CD4-positive, alpha-beta T cell (primary cell): ENCODE measurements around the gene ANKS3. TPM values are rescaled to one million over a fixed set of nuclear protein-coding genes. Genes with fewer than 3 reads are reported as not detected.

Experiments
- ATAC-seq: fragments of 200-7000 bp; cut with Tn5 transposase; one replicate; pipeline ENCODE4 v1.10.0; 2022; ENCODE audit warnings: mild to moderate bottlenecking; ENCODE audit not compliant: poor library complexity
- CTCF ChIA-PET: fragments of 350-600 bp; sonication (Branson Sonifier 250); formaldehyde crosslinking; loops from one replicate; lab custom pipeline; 2021; ENCODE audit warnings: antibody characterized with exemption, inconsistent platforms; lab: Charles Lee
- POLR2A ChIA-PET: fragments of 350-600 bp; sonication (Branson Sonifier 250); formaldehyde crosslinking; loops from one replicate; lab custom pipeline; 2021; ENCODE audit warnings: antibody characterized with exemption, inconsistent platforms; lab: Charles Lee
- DNase-seq, 14 experiments: peaks; one replicate each; pipeline ENCODE4 v3.0.0-alpha.2; 2013 to 2020; ENCODE audit warnings: mixed read lengths in 2 of 14
- H3K27ac ChIP-seq, 2 donors: one replicate each; pipeline versions ENCODE4 v1.5.1 to v1.7.0; 2013; ENCODE audit warnings: low read length in 2 of 2, low read depth in 1 of 2, mild to moderate bottlenecking in 1 of 2
- H3K27me3 ChIP-seq, 2 experiments: 1 replicate in 1 of 2; 2 replicates in 1 of 2; pipeline versions ENCODE4 v1.6.1 to v1.7.0; 2013; ENCODE audit warnings: low read length in 2 of 2, control low read depth in 1 of 2, mild to moderate bottlenecking in 1 of 2, moderate library complexity in 1 of 2; ENCODE audit not compliant: insufficient read depth in 2 of 2, control insufficient read depth in 1 of 2
- H3K36me3 ChIP-seq: one replicate; pipeline ENCODE4 v1.6.1; 2013; ENCODE audit warnings: low read length, control low read depth; ENCODE audit not compliant: insufficient read depth
- H3K4me1 ChIP-seq: one replicate; pipeline ENCODE4 v1.6.1; 2013; ENCODE audit warnings: low read length, control low read depth; ENCODE audit not compliant: insufficient read depth
- H3K4me3 ChIP-seq: one replicate; pipeline ENCODE4 v1.5.1; 2013; ENCODE audit warnings: mild to moderate bottlenecking, low read length, moderate library complexity
- H3K9me3 ChIP-seq, 2 experiments: 1 replicate in 1 of 2; 2 replicates in 1 of 2; pipeline versions ENCODE4 v1.6.1 to v1.7.0; 2013; ENCODE audit warnings: low read length in 2 of 2, mild to moderate bottlenecking in 2 of 2, control low read depth in 1 of 2, moderate library complexity in 1 of 2; ENCODE audit not compliant: control insufficient read depth in 1 of 2, insufficient read depth in 1 of 2
- H3K27ac Mint-ChIP-seq: one replicate; pipeline ENCODE4 v1.8.0; 2020; ENCODE audit warnings: mixed read lengths
- H3K27me3 Mint-ChIP-seq: one replicate; pipeline ENCODE4 v1.8.0; 2021; ENCODE audit warnings: mixed read lengths
- H3K36me3 Mint-ChIP-seq: one replicate; pipeline ENCODE4 v1.8.0; 2021; ENCODE audit warnings: low read depth, mixed read lengths
- H3K4me1 Mint-ChIP-seq: one replicate; pipeline ENCODE4 v1.8.0; 2021; ENCODE audit warnings: low read depth, mixed read lengths
- H3K4me3 Mint-ChIP-seq: one replicate; pipeline ENCODE4 v1.8.0; 2020; ENCODE audit warnings: mild to moderate bottlenecking, mixed read lengths
- H3K9me3 Mint-ChIP-seq: one replicate; pipeline ENCODE4 v1.8.0; 2020; ENCODE audit warnings: mixed read lengths
- CTCF ChIP-seq: fragments of 200-600 bp; IDR thresholded peaks from one replicate; pipeline ENCODE4 v1.8.0; 2022; ENCODE audit warnings: antibody characterized with exemption, mild to moderate bottlenecking
- intact Hi-C, 2 experiments: fragments of 100-400 bp; cut with DNase I in 1 of 2; cut with micrococcal nuclease in 1 of 2; formaldehyde crosslinking; loops; one replicate each; pipeline versions ENCODE4 v1.15.1 to v1.9.0; 2023 to 2025; cut with DNase I, micrococcal nuclease
- total RNA-seq, 174 experiments: library from RNA in 2 of 174; stranded (reverse) in 2 of 174; gene quantifications; one replicate each; pipeline ENCODE4 v1.2.3 and lab custom pipeline; 2021 to 2026

The ANKS3 gene
- total RNA-seq, 2 experiments from 2014 or later = 13.5 TPM

- Histone ChIP-seq H3K9me3 (no peaks in the 10 kb centered on the region), H3K27me3 (no peaks in the 10 kb centered on the region), H3K4me3 (no peak overlapping the region), H3K27ac (peak overlapping the region in 1 of 2 donors; percentile 72), H3K36me3 (peaks cover 35% of the 10 kb centered on the region), H3K4me1 (peaks cover 53% of the 10 kb centered on the region)
- no peak for ATAC-seq
- H3K27me3 Mint-ChIP-seq = no peaks in the 10 kb centered on the region
- no peak overlapping the region for H3K4me3 Mint-ChIP-seq
- peaks cover 34% of the 10 kb centered on the region for H3K4me1 Mint-ChIP-seq
- CTCF ChIA-PET = no interaction called here
- H3K9me3 Mint-ChIP-seq = no peaks in the 10 kb centered on the region
- POLR2A ChIA-PET = interaction anchor here (0.7 to 1.5 kb wide), 5 partner anchors 16 to 61 kb away, joined by 3 to 7 read pairs (median 4); partner anchors contain the start of genes ANKS3, DNAAF8, MGRN1 and NUDT16L1
- no peak for DNase-seq
- intact Hi-C loops = no loop called here
- peaks cover 31% of the 10 kb centered on the region for H3K36me3 Mint-ChIP-seq
- no peak for TF ChIP-seq CTCF
- peak overlapping the region; percentile 99 for H3K27ac Mint-ChIP-seq
Measured at GRCh38 chr16:4677390-4677789, 56.7 kb downstream of the ANKS3 start.

GRCh38 chr16:4676831-4677230 is 57.2 kb downstream of the ANKS3 start:
- no peaks in the 10 kb centered on the region for H3K27me3 ChIP-seq
- no peaks in the 10 kb centered on the region for H3K9me3 Mint-ChIP-seq
- peak in 1 of 14 experiments; percentile 18 for DNase-seq
- H3K36me3 Mint-ChIP-seq = peaks cover 36% of the 10 kb centered on the region
- H3K4me1 ChIP-seq = peaks cover 48% of the 10 kb centered on the region
- H3K4me3 ChIP-seq = no peak overlapping the region
- peak overlapping the region; percentile 70 for H3K4me3 Mint-ChIP-seq
- ChIA-PET POLR2A (interaction anchor here (0.7 to 2.1 kb wide), 7 partner anchors 13 to 60 kb away, joined by 3 to 7 read pairs (median 4); partner anchors contain the start of genes ANKS3, DNAAF8, MGRN1 and NUDT16L1), CTCF (interaction anchor here (0.8 kb wide), 1 partner anchor 27 kb away, joined by 3 read pairs; no protein-coding TSS in a partner anchor)
- peak overlapping the region; percentile 99 for H3K27ac Mint-ChIP-seq
- H3K9me3 ChIP-seq = no peaks in the 10 kb centered on the region
- H3K4me1 Mint-ChIP-seq = peaks cover 33% of the 10 kb centered on the region
- peak; percentile 32 for ATAC-seq
- H3K36me3 ChIP-seq = peaks cover 37% of the 10 kb centered on the region
- intact Hi-C loops = no loop called here
- TF ChIP-seq CTCF = no peak
- no peaks in the 10 kb centered on the region for H3K27me3 Mint-ChIP-seq
- peak overlapping the region; percentile 72 to 82 for H3K27ac ChIP-seq

- no peak for TF ChIP-seq CTCF
- Mint-ChIP-seq H3K36me3 (peaks cover 39% of the 10 kb centered on the region), H3K27ac (peak overlapping the region; percentile 99)
Measured at GRCh38 chr16:4675864-4676786, 57.9 kb downstream of the ANKS3 start.

More at GRCh38 chr16:4675864-4676786, 57.9 kb downstream of the ANKS3 start:
- no peaks in the 10 kb centered on the region for H3K27me3 ChIP-seq
- DNase-seq = peak; percentile 44 to 89 (median 62)
- Mint-ChIP-seq H3K27me3 (no peaks in the 10 kb centered on the region), H3K4me3 (peak overlapping the region; percentile 70), H3K9me3 (no peaks in the 10 kb centered on the region), H3K4me1 (peaks cover 29% of the 10 kb centered on the region)
- H3K4me3 ChIP-seq = no peak overlapping the region
- intact Hi-C loops = no loop called here
- H3K4me1 ChIP-seq = peaks cover 40% of the 10 kb centered on the region
- ATAC-seq = peak; percentile 90
- no peaks in the 10 kb centered on the region for H3K9me3 ChIP-seq
- ChIA-PET CTCF (interaction anchor here (0.8 kb wide), 1 partner anchor 26 kb away, joined by 3 read pairs; no protein-coding TSS in a partner anchor), POLR2A (interaction anchor here (0.8 to 2.1 kb wide), 7 partner anchors 12 to 176 kb away, joined by 3 to 7 read pairs (median 4); partner anchors contain the start of genes ANKS3, DNAAF8 and MGRN1)
- peaks cover 38% of the 10 kb centered on the region for H3K36me3 ChIP-seq
- H3K27ac ChIP-seq = peak overlapping the region; percentile 72 to 82
